AG08396 (cell line): ENCODE data around the gene ERVMER34-1.
A peak's percentile ranks its signal among the peaks of the same experiment; 100 is the strongest.

ENCODE experiments used
- DNase-seq: peaks from one replicate; pipeline ENCODE4 v3.0.0; 2012; ENCODE audit warnings: low spot score, mixed read lengths

Gene ERVMER34-1, protein sequence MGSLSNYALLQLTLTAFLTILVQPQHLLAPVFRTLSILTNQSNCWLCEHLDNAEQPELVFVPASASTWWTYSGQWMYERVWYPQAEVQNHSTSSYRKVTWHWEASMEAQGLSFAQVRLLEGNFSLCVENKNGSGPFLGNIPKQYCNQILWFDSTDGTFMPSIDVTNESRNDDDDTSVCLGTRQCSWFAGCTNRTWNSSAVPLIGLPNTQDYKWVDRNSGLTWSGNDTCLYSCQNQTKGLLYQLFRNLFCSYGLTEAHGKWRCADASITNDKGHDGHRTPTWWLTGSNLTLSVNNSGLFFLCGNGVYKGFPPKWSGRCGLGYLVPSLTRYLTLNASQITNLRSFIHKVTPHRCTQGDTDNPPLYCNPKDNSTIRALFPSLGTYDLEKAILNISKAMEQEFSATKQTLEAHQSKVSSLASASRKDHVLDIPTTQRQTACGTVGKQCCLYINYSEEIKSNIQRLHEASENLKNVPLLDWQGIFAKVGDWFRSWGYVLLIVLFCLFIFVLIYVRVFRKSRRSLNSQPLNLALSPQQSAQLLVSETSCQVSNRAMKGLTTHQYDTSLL

DNA sequence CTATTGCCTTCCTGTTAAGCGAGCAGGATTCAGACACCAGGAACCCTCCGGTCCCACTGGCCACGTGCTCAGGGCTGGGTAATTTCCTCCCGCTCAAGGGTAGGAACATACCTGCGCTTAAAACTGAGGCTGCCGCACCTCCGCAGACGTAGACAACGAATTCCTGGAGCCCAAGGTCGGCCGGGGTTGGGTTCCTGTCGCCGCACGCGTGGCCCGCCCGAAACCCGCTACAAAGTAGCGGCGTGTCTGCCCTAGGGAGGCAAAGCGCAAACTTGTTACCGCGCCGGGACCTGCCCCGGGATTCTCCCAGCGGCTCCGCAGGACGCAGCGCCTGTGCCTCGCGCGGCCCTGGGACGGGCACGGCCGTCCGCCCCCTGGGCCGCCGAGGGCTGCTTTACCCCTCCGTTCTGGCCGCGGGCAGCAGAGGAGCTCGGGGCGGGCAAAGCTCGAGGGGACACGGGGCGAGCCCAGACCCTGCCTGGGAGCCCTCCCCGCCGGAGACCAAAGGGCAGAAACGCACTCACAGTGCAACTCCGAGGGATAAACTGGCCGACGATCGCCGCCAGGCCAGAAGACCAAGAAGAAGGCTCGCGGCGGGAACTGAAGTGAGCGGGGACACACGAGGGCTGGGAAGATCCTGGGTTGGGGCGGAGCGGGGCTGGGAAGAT is at the start of gene ERVMER34-1:
Gene ERVMER34-1 (minus strand): TSS at position 607 of the 668 bp plus-strand sequence. CDS start 5,905 bp downstream, outside the sequence.
- peak; percentile 41 for DNase-seq

DNA sequence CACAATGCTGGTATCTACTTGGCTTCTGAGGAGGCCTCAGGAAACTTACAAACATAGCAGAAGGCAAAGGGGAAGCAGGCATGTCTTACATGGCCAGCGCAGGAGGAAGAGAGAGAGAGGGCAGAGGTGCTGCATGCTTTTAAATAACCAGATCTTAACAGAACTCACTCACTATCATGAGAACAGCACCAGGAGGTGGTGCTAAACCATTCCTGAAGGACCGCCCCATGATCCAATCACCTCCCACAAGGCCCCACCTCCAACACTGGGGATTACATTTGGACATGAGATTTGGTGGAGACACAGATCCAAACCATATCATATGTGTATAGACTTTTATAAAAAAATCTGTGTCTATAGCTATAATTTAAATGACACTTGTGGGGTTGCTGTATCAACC is 48.6 kb upstream of the ERVMER34-1 start:
- DNase-seq: no peak

- DNase-seq: no peak
Observed at GRCh38 chr4:52795533-52795932, 44.3 kb upstream of the ERVMER34-1 start.

- DNase-seq: no peak
Observed at GRCh38 chr4:52791936-52792335, 40.7 kb upstream of the ERVMER34-1 start.

DNA sequence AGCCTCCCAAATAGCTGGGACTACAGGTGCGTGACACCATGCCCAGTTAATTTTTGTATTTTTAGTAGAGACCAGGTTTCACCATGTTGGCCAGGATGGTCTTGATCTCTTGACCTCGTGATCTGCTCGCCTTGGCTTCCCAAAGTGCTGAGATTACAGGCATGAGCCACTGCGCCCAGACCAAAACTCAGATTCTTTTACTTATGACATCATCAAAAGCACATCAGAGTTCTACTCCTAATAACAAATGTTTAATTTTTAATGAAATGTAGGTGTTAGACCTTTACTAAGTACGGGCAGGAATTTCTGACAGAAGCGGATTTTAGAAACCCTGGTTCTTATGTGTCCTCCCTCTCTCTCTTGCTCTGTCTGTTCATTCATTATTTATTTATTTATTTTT is 38.5 kb upstream of the ERVMER34-1 start:
- no peak for DNase-seq

- no peak for DNase-seq
Observed at GRCh38 chr4:52788806-52789205, 37.6 kb upstream of the ERVMER34-1 start.

DNA sequence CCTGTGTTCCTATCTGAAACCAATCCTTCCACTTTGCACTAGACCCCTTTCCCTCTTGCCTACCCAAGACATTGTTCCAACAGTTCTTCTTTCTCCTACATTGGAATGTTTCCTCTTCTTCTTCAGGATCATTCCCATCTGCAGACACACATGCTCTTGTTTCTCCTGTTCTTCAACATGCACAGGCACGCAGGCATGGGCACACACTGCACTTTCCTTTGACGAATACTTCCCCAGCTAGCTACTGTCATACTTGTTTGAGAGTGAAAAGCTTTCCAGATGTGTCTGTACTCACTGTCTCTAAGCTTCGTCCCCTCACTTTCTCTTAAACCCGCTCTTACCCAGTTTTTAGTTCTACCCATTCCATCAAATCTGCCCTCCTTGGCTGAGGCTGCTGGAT is 31.8 kb upstream of the ERVMER34-1 start:
- DNase-seq: no peak

DNA sequence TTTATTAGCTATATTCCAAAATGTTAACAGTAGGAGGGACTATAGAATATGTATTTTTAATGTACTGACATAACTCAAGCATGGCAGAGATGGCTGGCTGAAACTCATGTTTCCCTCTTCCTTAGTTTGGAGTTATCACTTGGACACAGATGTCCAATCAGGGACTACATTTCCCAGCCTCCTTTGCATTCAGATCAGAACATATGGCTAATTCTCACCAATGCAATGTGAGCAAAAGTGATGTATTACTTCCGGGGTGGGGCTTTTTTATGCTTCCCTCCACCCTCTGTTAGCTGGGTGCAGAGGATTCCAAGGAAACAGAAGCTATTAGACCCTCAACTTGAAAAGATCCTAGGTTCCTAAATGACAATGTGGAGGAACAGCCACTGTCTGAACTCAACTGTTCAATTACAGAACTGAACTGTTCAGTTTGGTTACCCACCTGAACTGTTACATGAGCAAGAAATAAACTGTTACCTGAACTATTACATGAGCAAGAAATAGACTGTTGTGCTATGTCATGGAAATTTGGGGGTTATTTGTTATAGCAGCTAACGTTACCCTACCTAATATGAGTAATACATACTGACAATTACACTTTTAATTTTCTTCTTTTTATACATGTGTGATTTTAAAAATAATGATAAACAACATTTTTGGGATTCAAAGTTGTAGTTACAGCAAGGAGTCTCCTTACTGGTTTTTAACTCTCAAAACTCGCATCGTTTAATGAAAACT is 29.6 kb upstream of the ERVMER34-1 start:
- DNase-seq: no peak

- DNase-seq: peak; percentile 55
Observed at GRCh38 chr4:52780206-52780605, 29.0 kb upstream of the ERVMER34-1 start.

- no peak for DNase-seq
Observed at GRCh38 chr4:52760256-52760655, 9.0 kb upstream of the ERVMER34-1 start.

- DNase-seq: no peak
Observed at GRCh38 chr4:52755426-52755825, 4.2 kb upstream of the ERVMER34-1 start.

GRCh38 chr4:52752936-52753335 is 1.7 kb upstream of the ERVMER34-1 start:
- peak; percentile 9 for DNase-seq

DNA sequence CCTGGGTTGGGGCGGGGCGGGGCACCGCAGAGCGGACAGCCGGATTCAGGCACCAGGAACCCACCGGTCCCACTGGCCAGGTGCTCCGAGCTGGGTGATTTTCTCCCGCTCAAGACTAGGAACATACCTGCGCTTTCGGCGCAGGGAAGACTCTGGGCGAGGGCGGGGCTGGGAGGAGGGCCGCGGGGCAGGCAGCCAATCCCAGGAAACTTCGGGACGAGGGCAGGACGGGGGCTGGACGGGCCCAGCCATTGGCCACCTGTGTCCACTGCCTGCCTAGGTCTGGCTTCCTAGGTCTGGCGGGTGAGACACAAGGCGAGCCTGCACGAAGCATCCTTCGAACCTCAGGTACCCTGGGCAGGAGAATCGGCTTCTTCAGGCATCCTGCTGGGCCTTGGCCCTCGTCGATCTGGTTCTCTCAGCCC is 274 bp upstream of the ERVMER34-1 start:
- DNase-seq: peak; percentile 53

DNA sequence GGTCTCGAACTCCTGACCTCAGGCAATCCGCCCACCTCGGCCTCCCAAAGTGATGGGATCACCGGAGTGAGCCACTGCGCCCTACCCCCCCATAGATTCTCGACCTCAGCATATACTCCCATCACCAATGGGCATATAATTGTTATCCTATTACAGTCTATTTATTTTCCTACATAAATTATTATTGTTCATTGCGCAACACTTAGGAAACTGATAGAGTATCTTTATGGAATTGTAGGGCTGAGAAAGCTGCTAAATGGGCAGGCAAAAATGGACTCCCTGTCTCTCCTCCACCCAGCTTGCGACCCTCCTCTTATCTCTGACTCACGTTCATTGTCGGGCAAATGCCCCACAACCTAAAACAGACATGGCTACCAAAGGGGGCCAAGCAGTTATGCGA is 1.0 kb downstream of the ERVMER34-1 start:
- no peak for DNase-seq

DNA sequence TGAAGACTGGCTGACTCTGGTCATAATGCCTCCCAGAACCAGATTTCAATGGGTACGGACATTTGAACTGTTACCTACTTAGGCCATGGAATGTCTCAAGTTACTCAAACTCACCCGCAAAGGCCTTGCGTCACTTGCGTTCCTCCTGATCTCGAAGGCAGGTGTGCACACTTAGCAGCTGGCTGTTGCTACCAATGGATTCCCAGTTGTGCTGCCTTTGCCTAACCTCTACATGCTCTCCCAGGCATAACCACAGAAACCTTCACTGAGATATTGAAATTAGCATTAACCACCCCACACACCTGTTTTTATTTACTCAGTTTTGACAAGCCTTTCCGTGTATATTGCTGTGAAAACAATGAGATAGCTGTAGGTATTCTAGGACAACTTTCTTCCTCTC is 2.8 kb downstream of the ERVMER34-1 start:
- DNase-seq: no peak

DNA sequence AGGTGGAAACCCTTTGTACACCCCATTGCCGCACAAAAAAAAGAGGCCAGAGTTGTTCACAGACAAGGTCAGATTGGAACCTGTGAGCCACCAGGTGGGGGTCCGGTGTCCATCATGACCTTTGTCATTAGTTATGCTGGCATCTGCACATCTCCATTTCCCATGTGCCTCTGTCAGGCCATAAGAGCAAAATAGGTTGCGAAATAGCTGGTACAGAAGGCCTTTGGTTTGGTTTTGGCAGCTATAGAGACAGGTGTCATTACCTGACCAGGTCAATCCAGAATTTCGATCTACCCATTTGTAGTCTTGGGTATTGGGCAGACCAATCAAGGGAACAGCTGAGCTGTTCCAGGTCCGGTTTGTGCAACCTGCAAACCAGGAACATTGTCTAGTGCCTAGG is 6.6 kb downstream of the ERVMER34-1 start:
- DNase-seq: no peak

DNA sequence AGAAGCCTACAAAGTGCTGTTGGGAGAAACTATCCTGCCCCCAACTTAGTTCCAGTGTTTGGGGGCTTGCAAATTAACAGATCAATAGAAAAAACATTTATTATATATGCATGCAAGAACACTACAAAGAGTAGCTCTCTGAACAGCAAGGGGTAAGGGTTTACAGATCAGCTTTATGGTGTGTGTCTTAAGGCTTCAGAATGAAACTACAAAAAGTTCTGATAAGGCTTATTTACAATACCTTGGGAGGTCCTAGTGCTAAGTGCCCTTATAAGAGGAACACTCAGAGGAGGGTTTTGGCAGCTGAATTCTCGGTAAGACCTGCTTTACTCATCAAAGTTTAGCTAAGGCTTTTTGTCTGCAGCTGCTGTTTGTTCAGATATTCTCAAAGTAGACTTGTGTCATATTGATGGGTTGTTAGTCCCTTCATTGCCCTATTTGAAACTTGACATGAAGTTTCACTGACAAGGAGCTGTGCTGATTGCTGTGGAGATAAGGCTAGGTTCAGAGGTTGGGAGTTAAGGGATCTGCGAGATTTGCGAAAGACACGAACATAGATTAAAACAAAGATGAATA is 7.7 kb downstream of the ERVMER34-1 start:
- no peak for DNase-seq

GRCh38 chr4:52729586-52729985 is 21.6 kb downstream of the ERVMER34-1 start:
- DNase-seq: no peak

GRCh38 chr4:52728691-52729240 is 22.5 kb downstream of the ERVMER34-1 start:
- no peak for DNase-seq

DNA sequence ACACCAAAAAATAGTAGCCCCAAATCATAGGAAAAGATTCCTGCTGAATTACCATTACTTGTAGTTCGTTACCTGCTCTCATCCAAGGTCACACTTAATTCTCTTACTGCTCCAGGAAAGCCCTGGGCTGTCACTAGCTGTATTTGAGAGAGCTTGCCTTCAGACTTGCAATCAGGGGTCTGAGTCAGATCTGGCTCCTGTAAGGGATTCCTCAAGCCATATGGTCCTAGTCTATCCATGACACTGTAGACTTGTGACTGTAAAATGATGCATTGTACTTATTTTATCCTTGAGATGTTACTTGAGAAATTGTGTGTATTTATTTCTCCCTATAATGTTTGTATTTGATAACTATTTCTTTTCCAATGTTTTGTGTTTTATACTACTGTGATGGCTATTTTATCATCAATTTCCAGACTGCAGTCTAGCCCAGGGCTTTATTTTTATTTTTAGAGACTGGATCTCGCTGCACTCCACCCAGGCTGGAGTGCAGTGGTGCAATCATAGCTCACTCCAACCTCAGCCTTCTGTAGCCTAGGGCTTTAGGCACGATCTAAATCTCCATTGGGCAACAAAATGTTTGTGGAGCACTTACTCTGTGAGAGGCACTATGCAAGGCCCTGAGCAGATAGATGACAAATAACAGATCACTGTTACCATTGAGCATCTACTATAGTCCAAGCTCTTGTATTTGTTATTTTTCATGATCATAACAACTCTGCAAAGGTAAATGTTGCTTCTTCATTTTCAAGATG is 24.2 kb downstream of the ERVMER34-1 start:
- DNase-seq: no peak
